ENCODE measurements around the gene WBP4.

DNA sequence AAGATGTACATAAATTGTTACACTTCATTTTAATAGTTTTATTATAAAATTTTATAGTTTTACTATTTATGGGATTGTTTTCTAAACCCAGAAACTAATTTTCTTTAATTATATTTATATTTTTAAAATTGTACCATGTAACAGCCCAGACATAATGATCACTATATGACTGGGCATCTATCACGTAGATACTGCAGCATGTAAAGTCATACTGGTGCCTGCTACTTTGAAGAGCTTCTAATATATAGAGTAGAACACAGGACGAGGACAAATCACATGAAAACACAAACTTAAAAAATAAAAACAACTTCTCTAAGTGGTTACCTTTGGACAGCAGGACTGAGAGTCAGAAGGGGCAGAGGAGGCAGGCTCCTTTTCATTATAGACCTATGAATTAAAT lies 47.5 kb upstream of the WBP4 start:
- TF ChIP-seq TAF1 (IDR thresholded peaks at IDR 0.05; ENCODE audit: borderline replicate concordance, low read depth, low read length): no peak
- TF ChIP-seq EZH2phosphoT487 (IDR thresholded peaks at IDR 0.05; ENCODE audit: borderline replicate concordance, low read depth): no peak
- TF ChIP-seq CTCF (IDR thresholded peaks at IDR 0.05): no peak
- no peak for TF ChIP-seq TCF12 (IDR thresholded peaks at IDR 0.05)
- no peak for TF ChIP-seq USF2 (IDR thresholded peaks at IDR 0.05; ENCODE audit: borderline replicate concordance, low read depth, low read length)
- no peak for TF ChIP-seq EP300 (IDR thresholded peaks at IDR 0.05; ENCODE audit: borderline replicate concordance in 1 of 2, low read depth in 1 of 2, low read length in 1 of 2)
- no peak for TF ChIP-seq GATA2 (CRISPR knock-in tag; IDR thresholded peaks at IDR 0.05)
